HG03139 (cell line): ENCODE measurements around the gene HYPK.
"Not testable (repeated sequence)": the region's sequence is repeated elsewhere in the genome, so short reads cannot be mapped to it uniquely, and the experiment has no call there.

Experiments
- ATAC-seq: cut with Tn5 transposase; IDR thresholded peaks from one replicate; pipeline ENCODE4 v1.9.1; 2021; ENCODE audit not compliant: unreplicated experiment

Gene HYPK

GRCh38 chr15:43795197-43795596 is 5.2 kb upstream of the HYPK start:
- no peak for ATAC-seq

- ATAC-seq = no peak
Measured at GRCh38 chr15:43795997-43796396, 4.4 kb upstream of the HYPK start.

GRCh38 chr15:43796566-43796965 is 3.8 kb upstream of the HYPK start:
- no peak for ATAC-seq

DNA sequence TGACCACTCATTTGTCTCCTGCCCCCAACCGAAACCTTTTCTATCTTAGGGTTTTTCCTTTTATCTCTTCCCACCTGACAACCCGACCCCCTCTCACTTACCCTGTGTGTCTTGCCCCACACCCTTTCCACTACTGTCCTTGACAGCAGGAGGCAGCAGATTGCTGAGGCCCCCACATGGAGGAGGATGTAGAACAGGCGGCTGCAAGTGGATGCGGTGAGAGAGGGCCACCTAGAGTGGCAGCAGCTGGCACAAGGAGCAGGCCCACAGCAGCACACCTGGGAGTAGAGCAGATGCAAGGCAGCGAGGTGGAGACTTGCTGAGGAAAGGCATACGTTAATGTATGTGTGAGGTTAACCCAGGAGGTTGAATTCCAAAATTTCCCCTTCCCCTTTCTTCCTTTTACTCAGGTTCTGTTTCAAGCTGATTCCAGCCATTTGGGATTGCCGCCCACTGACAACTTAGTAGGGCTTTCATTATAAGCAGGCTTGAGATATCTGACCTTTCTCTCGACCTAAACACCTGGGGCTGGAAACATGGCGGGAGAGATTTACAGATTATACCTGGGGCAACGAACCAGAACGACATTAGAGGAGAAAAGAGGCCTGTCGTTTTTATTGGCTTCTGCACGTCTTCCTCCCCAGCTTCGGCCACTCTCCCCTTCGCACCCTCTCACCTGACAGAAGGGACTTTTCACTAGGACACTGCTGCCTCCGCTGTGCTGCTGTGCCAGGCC is 1.0 kb upstream of the HYPK start:
- ATAC-seq = no peak

DNA sequence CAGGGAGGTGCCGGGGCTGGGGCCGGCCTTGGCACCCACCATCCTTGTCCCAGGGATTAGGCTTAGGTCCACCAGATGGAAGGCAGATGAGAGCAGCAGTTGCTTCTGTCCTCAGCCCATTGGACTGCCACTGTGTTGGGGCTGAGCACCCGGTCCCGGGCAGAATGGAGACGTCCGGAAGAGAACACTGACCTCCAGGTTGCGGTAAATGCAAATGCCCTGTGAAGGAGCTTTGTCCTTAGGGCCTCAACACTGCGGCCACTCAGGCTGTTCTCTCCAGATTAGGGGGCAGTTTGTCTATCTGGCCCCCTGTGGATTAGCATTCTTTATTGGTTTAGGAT is 484 bp upstream of the HYPK start, which contains the start of gene SERINC4:
Gene SERINC4 (minus strand): TSS at position 276 of the 341 bp plus-strand sequence. CDS start 234 bp downstream, at position 42.
- ATAC-seq = no peak

DNA sequence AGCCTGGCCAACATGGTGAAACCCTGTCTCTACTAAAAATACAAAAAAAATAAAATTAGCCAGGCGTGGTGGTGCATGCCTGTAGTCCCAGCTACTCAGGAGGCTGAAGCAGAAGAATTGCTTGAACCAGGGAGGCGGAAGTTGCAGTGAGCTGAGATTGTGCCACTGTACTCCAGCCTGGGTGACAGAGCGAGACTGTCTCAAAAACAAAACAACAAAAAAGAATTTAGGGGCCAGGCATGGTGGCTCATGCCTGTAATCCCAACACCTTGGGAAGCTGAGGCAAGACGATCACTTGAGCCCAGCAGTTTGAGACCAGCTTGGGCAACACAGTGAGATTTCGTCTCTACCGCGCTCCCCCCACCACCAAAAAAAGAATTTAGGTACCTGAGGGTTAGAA is 2.3 kb downstream of the HYPK start:
- ATAC-seq = not testable (repeated sequence)

DNA sequence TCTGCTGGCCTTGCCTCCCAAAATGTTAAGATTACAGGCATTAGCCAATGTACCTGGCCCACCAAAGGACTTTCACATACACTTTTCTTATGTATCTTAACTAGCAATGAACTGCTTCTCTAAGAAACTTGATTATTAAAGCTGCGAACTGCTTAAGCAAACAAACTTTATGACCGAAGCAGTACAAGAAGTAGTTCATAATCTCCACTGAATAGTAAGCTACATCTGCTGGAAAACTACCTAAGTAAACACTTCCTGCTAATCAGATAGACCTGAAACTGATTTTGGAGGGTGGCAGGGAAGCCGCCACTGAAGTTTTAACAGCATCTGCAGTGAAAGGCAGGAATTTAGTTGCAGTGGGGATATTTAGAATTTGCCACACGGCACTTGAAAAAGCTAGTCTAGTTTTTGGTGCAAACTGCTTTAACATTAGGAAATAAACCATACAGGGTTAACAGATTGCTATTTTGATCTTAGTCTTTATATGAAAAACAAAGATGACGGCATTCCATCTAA is 8.1 kb downstream of the HYPK start:
- no peak for ATAC-seq

- no peak for ATAC-seq
Measured at GRCh38 chr15:43808960-43809678, 8.7 kb downstream of the HYPK start.

DNA sequence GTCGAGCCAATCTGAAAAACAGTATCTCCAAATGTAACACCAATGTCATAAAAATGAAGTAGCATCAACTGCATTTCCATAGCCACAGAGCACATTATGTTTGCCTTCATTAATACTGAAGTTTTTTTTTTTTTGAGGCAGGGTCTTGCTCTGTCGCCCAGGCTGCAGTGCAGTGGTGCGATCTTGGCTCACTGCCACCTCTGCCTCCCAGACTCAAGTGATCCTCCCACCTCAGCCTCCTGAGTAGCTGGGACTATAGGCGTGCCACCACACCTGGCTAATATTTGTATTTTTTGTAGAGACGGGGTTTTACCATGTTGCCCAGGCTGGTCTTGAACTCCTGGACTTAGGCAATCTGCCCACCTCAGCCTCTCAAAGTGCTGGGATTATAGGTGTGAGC is 14.7 kb downstream of the HYPK start:
- ATAC-seq = not testable (repeated sequence)

GRCh38 chr15:43821505-43821904 is 21.1 kb downstream of the HYPK start:
- no peak for ATAC-seq

DNA sequence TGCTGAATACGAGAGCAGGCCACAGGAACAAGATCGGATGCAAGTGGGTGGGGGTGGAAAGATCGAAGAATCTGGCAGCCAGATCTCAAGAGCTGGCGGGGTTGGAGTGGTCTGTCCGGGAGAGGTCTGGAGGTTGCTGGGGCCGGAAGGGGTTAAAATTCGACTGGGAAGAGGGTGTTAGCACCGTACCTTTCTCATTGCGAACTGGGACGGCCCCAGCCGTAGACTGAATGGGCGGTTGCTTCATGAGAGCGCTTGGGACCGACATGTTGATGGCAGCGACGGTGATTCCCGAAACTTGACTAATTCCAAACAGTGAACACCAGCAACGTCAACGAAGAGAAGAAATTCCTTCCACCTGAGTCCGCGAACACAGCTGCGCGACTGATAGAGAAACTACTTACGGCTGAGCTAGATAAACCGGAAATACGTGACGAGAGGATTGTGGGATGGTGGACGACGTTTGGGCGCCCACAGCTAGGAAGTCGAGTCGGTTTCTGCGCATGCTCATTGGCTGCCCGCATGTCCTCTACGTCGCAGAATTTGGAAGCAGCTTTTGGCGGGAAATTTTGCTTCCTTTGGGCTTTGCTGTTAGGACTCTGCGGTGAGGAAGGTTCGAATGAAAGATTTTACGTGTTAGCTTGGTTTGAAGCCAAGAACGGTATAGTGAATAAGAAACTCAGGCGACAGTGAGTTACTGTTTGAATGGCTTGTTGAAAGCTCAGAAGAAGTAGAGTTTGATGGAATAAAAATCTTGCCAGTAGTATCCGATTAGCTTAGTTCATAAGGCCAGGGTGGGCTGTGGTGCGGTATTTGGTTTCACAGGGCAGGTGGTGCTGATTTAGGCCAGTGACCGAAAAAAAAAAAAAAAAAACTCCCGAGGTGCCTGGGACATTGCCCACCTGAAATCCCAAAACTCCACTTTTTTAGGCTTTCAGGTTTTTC is 24.2 kb downstream of the HYPK start, which contains the start of gene MFAP1:
Gene MFAP1 (minus strand): TSS at position 389 of the 945 bp plus-strand sequence. CDS start 121 bp downstream, at position 268.
- ATAC-seq = peak; percentile 67

DNA sequence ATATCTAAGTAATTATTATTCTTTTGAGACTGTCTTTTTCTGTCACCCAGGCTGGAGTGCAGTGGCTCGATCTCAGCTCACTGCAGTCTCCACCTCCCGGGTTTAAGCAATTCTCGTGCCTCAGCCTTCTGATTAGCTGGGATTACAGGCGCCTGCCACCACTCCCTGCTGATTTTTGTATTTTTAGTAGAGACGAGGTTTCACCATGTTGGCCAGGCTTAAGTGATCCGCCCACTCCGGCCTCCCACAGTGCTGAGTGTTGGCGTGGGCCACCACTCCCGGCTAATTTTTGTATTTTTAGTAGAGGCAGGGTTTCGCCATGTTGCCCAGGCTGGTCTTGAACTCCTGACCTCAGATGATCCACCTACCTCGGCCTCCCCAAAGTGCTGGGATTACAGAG is 24.9 kb downstream of the HYPK start:
- not testable (repeated sequence) for ATAC-seq

DNA sequence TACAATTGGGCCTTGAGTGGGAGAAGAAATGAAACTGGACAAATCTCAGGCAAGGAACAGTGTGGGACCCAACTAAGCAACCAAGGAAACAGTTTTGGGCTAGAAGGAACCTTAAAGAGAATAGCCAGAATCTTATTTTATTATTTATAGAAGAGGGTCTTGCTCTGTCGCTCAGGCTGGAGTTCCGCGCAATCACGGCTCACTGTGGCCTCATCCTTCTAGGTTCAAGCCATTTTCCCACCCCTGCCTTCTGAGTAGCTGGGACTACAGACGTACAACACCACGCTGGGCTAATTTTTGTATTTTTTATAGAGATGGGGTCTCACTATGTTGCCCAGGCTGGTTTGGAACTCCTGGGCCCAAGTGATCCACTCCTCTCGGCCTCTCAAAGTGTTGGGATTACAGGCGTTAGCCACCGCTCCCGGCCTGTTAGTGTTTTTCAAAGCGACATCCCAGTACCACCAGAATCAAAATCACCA is 25.7 kb downstream of the HYPK start:
- ATAC-seq = no peak

GRCh38 chr15:43826508-43827341 is 26.3 kb downstream of the HYPK start, which contains the start of gene WDR76:
Gene WDR76, plus strand, starts transcription at chr15:43827002. Its CDS starts 31 bp downstream, at chr15:43827033.
- peak; percentile 51 for ATAC-seq

DNA sequence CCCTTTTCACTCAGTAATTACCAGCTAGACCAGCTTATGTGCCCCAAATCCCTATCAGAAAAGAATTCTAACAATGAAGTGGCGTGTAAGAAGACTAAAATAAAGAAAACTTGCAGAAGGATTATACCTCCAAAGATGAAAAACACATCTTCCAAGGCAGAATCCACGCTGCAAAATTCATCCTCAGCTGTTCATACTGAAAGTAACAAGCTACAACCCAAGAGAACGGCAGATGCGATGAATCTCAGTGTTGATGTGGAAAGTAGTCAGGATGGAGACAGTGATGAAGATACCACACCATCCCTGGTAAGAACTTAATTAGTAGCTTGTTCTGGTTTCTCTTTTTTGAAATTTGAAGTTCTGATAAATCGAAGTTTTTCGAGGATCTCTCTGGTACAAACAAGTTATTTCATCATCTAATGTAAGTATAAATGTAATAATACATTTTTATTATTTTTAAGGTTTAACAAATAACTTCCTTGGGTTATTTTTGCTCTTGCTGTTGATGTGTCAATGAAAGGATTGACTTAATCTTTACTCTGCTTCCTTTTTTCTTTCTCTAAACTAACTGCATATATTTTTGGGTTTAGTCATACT is 27.8 kb downstream of the HYPK start:
- ATAC-seq = no peak

GRCh38 chr15:43829951-43830540 is 29.6 kb downstream of the HYPK start:
- not testable (repeated sequence) for ATAC-seq

GRCh38 chr15:43830691-43831275 is 30.4 kb downstream of the HYPK start:
- not testable (repeated sequence) for ATAC-seq

- ATAC-seq = not testable (repeated sequence)
Measured at GRCh38 chr15:43831519-43832052, 31.2 kb downstream of the HYPK start.
